ENCODE data around the gene MAU2.

MAU2 gene

DNA sequence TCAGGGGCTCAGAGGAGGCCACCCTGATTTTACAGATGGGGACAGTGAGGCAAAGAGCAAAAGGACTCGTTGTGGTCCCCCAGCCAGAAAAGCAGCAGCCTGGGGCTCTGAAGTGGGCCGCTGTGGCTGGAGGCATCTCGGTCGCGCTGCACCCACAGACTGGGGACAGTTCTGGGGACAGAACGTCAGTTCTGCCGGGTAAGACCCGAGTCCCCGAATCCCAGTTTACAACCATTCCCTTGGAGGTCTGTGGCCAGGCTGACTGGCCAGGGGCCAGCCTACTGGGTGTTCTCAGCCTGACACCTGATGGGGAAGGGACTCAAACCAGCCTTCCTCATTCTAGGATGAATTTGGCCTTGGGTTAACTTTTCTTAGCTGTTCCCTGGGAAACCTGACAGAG, 14.4 kb upstream of the MAU2 start:
- no peak for DNase-seq

DNA sequence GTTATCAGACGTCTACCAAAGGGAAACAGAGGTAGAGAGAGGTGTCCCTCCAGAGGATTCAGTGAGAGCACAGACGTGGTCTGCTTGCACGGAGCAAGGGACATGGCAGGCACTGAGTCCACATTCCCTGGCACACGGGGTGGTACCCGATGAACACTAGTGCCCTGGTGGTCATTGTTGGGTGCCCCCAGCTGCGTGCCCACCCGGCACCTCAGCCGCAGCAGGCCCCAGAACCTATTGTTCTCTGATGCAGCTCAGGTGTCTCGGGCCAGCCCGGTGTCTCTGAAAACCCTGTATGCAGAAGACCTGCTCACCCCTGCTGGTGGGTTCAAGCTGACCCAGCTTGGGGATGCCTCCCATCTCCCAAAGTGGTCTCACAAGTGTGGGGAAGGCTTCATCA, 12.3 kb upstream of the MAU2 start:
- DNase-seq, result no peak

DNA sequence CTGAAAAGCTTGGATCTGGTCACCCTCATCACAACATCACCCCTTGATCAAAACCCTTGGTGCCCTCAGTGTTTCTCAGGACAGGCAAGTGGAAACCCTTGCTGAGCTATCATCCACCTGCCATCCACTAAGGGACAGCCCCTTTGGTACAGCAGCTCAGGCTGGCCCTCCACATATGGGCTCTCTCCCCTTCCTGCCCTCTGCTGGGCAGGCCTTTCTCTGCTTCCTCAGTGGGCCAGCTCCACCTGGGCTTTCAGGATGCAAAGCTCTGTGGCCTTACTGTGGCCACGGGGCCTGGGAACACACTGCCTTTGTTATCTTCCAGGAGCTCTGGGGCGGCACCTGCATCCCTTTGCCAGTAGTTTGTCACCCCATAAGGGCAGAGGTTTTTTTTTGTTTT, 5.2 kb upstream of the MAU2 start:
- no peak for DNase-seq

DNA sequence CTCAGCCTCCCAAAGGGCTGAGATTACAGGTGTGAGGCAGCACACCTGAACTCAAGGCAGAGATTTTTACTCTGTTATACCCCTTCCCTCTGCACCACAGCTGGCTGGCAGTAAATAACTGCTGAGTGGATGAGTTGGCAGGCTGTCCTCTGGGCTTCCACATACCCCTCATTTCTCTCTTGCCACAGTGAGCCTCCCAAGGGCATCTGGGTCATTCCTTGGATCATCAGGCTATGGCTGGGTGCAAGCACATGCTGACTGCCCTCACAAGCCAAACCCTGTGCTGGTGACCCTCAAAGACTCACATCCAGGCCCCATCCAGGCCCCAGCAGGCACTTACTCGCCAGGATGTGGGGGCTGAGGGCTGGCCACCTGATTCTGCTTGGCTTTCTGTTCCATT, 4.5 kb upstream of the MAU2 start:
- DNase-seq, result no peak

DNA sequence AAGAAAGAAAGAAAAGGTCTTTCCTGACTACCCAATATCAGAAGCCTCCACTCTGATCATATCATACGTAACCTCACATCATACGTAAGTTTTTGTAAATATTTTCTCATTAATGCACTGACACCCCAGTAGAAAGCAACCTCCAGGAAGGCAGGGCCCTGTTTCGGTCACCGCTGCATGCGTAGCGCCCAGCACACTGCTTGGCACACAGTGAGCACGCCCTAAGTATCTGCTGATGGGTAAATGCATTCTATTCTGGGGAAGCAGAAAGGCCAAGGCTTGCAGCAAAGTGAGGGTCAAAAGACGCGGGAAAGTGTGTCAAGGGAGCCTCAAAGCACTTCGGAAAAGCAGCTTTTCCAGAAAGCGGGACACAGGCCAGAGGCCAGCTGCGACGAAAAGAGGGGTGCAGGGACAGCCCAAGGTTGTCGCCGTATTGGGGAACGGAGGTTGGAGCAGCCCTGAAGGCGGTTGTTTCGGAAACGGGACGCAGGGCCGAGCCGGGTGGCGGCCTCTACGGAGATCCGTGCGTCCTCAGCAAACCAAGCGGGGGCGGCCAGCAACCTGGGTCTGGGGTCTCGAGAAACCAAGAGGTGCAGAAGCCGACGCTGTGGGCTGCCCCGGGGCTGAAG, 783 bp upstream of the MAU2 start:
- DNase-seq, result no peak

DNA sequence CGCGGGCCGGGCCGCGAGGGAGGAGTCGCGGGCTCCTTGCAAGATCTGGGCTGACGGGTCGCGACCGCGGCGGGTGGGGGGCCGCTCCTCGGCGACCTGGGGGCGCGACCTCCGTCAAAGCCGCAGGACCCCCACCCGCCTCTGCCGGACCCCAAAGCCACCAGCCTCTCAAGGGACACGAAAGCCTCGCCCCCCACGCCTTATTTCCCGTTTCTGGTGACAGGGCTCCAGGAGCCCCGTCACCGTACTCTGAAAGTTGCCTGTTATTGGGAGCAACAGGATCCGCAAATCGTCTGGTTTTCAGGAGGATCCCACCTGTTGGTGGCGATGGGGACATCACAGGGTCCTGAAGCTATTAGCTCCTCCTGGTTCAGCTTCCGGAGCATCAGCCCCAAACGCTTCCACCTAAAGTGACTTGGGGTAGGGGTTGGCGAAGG, 530 bp downstream of the MAU2 start:
- no peak for DNase-seq

DNA sequence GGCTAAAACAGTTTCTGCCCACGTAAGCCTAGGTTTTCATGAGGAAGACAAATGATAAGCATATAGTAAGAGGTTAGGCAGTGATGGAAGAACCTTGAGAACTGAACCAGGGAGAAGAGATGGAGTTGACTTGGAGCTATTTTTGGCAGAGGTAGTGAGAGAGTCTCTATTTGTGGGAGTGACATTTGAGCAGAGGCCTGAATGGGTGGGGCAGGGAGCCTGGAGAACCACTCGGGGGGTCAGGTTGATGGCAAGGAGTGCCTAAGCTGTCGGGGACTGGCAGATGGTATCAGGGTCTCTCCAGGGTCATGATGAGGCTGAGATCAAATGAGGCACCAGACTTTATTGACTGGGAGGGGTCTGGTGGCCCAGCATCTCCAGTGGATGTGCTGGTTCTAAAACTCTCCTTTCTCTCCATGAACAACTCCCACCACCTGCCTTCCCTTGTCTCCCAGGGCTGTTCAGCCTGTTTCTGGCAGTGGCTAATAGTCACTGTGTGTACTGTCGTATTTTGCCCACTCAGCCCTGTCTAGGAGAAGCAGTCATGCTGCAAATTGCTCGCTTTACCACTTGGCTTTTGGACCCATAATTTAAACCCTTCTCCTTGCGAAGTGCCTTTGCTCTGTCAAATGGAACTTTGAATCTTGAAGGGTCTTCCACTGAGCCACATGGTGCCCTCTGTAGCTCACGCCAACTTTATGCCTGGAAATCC, 3.6 kb downstream of the MAU2 start:
- no peak for DNase-seq

DNA sequence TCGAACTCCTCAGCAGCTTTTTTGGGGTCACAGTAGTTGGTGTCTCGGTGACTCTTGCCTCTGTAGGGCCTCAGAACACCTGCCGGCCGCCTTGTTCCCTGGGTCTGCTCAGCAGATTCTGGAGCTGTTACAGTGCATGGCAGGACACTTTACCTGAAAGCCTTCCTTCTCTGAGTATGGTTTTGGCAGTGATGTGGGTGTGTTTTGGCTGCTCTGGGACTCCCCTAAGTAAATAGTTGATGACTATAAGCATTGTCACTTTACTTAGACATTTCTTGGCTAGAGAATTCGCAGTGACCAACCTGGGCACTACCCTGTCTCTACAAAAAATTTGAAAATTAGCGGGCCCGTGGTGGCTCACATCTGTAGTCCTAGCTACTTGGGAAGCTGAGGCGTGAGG, 7.0 kb downstream of the MAU2 start:
- no peak for DNase-seq

DNA sequence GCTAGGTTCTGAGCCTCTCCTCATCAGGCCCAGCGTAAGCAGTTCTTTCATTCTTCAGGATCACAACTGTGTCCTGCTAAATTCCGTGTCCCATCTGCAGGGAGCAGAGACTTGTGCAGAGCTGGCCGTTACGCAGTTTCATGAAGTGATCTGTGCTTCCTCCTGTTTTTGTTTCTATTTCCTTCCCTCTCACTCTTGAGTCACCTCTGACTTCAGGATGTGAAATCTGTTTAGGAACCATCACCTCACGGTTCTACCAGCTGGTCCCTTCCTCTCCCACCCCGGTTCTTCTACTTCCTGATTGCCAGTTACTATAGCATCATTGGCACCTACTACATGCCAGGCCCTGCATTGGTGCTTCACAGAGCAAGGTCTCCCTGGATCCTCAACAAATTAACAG, 8.5 kb downstream of the MAU2 start:
- DNase-seq, result no peak

DNA sequence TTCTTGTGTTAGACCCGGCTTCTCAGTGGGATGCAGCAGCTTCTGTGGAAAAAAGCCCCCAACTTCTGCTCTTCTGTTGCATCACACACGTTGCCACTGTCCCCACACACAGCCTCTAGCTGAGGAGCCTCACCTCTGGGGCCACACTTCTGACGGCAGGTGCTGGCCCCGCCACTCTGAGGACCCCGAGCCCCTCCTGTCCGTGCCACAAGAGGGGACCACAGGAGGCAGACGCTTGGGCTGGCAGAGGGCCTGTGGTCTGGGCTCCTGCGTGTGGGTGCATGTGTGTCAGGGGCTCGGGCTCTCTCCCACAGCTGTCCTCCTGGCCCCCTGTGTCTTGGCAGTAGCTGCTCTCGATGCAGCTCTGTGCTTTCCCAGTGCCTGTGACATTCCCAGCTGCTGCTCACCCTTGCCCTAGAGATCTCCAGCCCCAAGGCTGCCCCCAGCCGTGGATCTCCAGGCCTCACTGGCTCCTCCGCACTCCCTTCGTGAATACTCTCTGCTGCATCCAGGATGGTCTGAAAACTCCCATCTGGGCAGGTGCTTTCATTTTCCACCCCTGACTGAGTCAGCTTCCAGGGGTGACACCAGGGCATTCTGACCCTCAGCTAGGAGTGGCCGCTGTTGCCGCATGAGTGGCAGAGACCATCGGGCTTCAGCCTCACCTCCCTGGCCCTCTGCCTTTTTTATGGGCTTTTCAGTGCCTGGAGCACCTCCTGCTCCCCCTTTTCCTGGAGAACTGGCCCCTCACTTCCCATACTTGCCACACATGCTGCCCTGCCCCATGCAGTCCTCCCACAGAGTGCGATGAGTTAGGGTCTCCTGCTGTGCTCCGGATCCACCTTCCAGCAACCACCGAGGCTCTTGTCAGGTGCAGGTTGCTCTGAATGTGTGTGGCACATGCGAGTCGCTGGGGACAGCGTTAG, 13.7 kb downstream of the MAU2 start:
- no peak for DNase-seq

DNA sequence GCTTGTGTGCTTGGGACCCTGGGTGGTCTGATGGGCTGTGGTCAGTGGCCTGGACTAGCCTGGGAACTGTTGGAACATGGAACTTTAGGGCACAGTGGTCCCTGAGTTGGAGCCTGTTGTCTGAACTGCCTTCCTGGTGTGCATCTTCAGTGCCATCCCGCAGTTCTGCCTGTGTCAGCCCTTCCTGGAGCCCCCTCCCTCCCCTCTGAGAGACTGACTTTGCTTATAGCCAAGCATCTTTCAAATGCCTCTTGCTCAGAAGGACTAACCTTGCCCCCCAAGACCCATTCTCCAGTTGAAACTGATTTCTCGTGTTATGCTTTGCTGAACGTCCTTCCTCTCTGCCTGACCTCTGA, 14.3 kb downstream of the MAU2 start:
- DNase-seq, result no peak

DNA sequence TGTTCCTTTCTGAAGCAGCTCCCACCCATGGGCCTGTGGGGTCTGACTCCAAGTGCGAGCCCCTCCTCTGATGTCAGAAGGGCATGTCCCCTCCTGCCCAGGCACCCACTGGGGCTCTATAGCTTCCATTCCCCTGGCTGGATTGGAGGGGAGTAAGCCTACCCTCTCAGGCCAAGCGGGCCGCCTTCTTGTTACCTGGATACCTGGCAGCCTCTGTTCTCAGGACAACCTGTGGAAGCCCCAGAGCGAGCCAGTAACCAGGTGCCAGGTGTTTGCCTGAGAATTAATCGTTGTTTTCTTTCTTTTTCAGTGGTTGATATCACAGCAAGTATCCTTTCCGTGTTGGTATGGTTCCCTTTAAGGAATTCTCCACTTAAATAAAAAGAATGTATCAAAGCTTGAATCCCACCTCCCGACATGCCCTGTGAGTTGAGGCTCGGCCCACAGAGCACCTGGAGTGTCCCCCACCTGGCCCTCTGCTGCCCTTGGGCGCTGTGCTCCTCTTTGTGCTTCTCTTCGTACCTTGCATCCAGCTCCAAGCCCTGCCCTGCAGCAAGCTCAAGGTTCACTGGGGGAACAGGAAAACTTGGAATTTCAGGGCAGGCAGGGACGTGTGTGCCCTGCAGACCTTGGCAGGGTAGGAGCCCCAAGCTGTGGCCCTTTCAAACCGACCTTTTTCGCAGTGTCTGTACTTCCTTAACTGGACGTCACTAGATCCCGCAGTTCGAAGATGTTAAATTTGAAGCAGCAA, 15.0 kb downstream of the MAU2 start:
- DNase-seq, result no peak

DNA sequence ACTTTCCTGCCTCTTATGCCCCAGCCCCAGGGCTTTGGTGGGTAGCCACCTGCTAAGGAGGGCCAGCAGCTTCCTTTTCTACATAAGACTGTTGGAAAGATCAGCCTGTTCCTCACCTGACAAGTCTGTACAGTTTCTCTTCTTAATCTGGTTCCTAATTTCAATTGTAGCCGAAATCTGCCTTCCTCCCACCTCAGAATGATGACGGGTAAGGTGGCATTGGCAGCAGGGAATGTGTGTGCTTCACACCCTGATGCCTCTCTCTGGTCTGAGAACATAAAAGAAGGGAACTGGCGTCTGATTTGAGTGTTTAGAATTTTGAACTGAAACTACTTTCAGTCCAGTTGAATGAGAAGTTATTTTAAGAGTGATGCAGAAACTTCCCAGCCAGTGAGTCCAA, 16.0 kb downstream of the MAU2 start:
- DNase-seq, result no peak

DNA sequence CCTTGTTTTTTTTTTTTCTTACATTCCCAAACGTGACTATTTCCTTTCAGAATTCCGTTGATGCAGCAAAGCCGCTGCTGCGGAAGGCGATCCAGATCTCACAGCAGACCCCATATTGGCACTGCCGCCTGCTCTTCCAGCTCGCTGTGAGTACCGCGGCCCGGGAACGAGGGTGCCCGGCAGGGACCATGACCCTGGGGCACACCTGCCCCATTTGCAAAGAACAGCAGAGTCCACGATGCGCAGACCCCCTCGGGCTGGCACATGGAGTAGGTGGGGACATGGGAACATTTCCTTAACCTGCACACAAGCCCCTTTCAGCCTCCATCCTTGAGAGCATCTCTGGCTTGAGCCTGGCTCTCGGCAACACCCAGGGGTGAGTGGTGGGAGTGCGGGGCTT, 16.5 kb downstream of the MAU2 start:
- no peak for DNase-seq

DNA sequence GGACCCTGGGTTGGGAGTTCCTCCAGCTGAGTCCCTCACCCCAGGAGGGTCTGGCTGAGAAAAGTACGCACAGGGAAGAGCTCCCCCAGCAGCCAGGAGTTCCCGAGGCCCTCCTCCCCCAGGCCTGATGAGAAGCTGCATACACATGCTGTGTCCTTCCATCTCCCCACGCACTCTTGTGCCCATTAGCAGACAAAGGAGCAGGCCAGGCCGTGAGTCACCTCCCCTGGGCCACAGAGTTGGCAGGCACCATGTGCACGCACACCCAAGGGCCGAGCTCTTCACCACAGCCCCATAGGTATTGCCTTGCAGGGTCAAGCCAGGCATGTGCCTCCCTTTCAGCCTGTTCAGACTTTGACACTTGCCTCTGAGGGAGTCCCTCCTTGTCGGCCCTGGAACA, 17.5 kb downstream of the MAU2 start:
- no peak for DNase-seq

DNA sequence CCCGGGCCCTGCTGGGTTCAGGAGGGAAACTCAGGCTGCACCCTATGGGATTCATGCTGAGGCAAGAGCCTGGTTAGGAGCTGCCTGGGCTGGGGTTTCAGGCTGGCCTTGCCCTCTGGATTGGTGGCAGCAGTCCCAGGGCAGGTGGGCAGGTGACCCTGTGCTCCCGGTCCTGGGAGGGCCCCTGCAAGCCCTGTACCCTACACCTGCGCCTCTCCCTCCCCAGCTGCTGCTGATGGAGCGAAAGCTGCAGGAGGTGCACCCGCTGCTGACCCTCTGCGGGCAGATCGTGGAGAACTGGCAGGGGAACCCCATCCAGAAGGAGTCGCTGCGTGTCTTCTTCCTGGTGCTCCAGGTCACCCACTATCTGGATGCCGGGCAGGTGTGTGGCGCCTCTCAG, 20.4 kb downstream of the MAU2 start:
- no peak for DNase-seq

DNA sequence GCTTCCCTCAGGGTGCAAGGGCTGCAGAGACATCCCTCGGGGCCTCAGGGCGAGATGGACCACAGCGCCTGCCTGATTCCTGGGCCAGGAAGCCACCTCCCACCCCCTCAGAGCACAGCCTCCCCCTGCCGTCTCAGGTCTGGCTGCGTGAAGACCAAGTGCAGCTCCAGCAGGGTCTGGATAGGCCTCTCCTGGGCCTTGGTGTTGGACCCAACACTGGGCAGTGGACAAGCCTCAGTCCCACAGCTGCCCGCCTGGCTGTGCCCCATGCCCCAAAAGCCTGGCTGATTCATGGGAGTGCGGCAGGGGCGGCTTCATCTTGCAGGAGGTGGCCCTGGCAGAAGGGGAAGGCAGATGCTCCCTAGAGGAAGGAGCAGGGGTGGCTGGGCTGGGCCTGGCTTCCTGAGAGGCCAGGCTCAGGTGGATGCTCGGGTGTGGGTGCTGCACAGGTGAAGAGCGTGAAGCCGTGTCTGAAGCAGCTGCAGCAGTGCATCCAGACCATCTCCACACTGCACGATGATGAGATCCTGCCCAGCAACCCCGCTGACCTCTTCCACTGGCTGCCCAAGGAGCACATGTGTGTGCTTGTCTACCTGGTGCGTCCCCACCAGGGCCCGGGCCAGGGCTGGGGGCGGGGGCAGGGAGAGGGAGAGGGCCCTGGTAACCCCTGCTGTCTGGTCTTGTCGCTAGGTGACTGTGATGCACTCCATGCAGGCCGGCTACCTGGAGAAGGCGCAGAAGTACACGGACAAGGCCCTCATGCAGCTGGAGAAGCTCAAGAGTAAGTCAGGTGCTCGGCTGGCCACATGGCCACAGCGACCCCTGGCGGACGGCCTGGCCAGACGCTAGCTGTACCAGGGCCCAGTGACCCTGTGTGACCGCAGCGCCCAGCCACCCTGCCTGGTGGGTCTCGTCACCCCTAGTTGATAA, 21.7 kb downstream of the MAU2 start:
- DNase-seq, result no peak

DNA sequence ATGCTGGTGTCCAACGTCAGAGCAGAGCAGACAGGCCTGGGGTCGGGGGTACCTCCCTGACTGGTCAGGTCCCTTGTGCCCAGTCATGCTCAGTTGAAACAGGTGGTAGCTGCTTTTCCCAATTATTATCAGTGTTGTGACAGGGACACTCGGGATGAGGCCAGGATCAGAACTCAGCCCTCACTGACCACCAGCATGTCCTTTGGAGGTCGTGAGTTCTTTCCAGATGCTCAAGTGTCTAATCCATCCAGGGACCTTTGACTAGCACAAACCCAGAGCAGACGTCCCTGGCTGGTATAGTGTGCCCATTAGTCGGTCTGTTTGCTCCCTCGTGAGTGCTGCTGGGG, 22.4 kb downstream of the MAU2 start:
- no peak for DNase-seq

DNA sequence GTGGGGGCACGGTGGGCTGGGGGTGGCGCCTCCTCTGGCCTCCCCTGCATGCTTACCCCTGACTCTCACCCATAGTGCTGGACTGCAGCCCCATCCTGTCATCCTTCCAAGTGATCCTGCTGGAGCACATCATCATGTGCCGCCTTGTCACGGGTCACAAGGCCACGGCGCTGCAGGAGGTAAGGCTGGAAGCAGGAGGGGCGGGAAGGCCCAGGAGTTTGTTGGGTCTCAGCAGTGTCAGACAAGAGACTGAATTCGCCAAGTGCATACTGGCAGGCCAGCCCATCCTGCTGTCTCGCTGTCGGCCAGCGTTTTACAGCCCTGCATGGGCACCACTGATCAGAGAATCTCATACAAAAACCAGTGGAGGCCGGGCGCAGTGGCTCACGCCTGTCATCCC, 23.1 kb downstream of the MAU2 start:
- no peak for DNase-seq

DNA sequence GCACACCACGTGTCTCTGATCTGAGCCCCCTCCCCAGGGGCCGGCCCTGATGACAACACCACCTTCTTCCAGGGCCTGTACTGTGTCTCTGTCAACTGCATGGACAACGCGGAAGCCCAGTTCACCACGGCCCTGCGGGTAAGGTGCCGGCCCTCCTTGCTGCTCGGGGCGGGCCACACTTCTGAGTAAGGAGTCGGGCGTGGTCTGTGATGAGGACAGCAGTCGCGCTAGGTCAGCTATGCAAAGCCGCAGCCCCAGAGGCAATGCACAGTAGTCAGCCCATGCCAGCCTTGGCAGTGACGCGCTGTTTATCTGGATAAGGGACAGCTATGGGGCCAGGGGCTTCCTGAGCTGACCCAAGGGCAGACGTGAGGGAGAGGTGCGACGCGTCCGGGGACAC, 24.6 kb downstream of the MAU2 start:
- DNase-seq, result no peak

DNA sequence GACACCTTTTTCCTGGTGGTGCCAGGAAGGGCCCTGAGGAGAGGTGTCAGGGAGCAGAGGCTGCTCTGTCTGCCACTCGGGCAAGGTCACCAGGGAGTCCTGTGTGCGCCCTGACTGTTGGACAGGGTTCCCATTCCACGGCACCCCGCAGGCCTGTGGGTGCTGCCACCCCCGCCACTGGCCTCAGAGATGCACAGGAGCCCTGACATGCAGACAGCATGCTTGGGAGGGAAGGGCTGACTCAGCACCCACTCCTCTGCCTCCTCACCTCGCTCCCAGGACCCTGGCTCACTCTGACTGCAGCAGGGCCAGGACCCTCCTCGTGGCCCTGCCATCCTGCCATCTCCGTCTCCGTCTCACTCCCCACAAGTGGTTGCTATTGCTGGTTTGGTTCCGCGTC, 25.3 kb downstream of the MAU2 start:
- DNase-seq, result no peak

DNA sequence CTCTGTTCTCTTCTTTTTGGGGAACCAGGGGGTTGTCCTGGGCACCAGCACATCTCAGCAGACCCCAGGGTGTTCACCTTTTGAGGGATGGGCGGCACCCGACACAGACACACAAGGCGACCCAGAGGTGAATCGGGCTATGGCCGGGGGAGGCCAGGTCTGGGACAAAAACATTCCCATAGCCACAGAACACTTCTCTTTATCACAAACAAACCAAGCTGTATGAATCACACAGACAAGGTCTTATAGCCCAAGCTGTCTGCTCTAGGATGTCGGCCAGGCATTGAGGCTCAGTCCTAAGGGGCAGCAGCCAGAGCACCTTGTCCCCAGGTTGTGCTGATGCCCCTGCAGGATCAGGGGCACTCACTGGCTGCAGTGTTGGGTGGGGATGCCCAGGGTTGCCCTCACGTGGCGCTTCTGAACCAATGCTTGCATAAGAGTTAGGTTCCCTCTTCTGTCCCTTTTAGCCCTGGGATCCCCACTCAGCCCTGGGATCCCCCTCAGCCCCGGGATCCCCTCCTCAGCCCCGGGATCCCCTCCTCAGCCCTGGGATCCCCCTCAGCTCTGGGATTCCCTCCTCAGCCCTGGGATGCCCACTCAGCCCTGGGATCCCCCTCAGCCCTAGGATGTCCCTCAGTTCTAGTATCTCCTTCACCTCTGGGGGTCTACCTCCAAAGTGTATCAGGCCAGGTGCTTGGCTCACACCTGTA, 26.9 kb downstream of the MAU2 start:
- DNase-seq, result no peak

Data from NCI-H1417 treated with DMSO at 0.1 percent for 48 hours (cell line).